GM12874 (cell line): Measurements from ENCODE around the gene CIART.

Source experiments
- CTCF ChIP-seq: IDR thresholded peaks from 2 replicates; pipeline ENCODE4 v1.5.1; 2011; ENCODE audit warnings: low read depth, mild to moderate bottlenecking, control low read depth, low read length, moderate library complexity; ENCODE audit not compliant: insufficient read depth

Gene CIART

DNA sequence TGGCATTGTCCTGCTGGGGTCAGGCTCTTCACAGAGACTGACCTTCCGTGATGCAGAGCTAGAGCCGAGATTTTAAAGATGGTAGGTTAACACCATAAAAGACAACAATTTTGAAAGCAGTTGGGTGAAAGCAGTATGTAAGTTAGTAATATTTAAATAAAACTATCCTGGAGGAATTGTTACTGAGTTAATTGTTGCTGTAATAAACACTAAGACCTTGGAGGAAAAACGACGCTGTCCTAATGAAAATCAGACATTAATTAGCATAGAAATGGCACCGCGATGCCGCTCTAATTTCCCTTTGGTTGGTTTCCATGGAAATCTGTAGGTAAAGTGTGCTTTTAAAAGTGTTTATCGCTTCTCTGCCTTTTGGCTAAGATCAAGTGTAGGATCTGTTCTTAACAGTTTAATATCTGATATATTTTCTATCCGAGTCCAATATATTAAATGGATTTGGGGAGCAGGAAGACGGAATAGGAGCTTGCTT is 45.7 kb upstream of the CIART start:
- no peak for TF ChIP-seq CTCF

- TF ChIP-seq CTCF: no peak
Measured at GRCh38 chr1:150237746-150238145, 44.6 kb upstream of the CIART start.

- TF ChIP-seq CTCF: no peak
Measured at GRCh38 chr1:150243003-150243402, 39.4 kb upstream of the CIART start.

- no peak for TF ChIP-seq CTCF
Measured at GRCh38 chr1:150249936-150250335, 32.4 kb upstream of the CIART start.

- TF ChIP-seq CTCF: no peak
Measured at GRCh38 chr1:150256198-150256553, 26.2 kb upstream of the CIART start.

- TF ChIP-seq CTCF: no peak
Measured at GRCh38 chr1:150256554-150257341, 25.6 kb upstream of the CIART start.

- TF ChIP-seq CTCF: no peak
Measured at GRCh38 chr1:150257624-150258585, 24.4 kb upstream of the CIART start, which contains the start of gene CA14. CA14 (plus strand) TSS chr1:150257774; CDS start chr1:150258129, 355 bp downstream.
